ENCODE measurements around the gene TFPT. TPM values are rescaled to one million over a fixed set of nuclear protein-coding genes. Genes with fewer than 3 reads are reported as not detected.

TFPT gene
- total RNA-seq (2022; extraction: Qiagen RNA extraction), result 20.8 to 25.0 TPM (median 21.5 TPM) in 5 replicates

GRCh38 chr19:54115109-54116063, at the start of gene TFPT, which contains the start of gene PRPF31:
Gene TFPT, minus strand, starts transcription at chr19:54115657. Its CDS starts 388 bp downstream, at chr19:54115269.
Gene PRPF31, plus strand, starts transcription at chr19:54115754. Its CDS starts 2,525 bp downstream, at chr19:54118279.

DNA sequence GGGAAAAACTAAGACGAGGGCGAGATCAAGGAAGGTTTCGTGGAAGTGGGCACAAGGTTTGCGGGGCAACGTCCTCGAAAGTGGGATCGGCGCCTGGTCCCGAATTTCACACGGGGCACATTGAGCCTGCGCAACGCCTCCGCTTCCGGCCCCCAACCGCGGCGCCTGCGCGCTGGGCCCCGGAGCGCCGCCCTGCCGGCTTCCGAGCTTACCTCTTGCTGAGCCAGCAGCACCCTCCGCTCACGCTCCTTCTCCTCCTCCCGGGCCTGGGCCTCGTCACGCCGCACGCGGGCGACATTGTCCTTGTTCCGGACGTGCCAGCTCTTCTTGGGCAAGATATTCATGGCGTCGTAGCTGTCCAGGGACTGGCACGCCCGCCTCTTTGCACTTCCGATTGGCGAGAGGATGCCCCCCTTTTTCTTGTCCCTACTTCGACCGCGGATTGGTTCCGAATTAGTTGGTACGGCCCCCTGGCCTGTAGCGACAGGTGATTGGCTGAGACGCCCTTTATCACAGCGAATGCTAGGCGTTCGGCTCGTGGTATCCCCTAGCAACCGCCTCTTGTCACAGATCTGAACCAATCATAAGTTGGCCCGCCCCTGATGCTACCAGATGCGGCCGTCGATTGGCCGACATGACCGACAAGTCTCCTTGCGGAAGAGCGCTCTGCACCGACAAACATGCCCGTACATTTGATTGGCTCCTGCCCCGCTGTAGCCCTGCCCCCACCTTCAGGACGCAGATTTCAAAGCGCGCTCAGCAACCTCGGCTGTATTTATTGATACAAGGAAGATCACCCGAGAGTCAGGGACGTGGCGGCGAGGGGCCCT, 44.1 kb upstream of the TFPT start, which contains the start of gene LENG1:
TSS of gene LENG1 (minus strand) at position 370 of the 830 bp plus-strand sequence. CDS start at position 344, 26 bp downstream.

GRCh38 chr19:54137699-54138488, 22.4 kb upstream of the TFPT start, which contains the start of gene CNOT3:
Gene CNOT3, plus strand, starts transcription at chr19:54137762. Its CDS starts 5,217 bp downstream, at chr19:54142979.

GRCh38 chr19:54102421-54103169, 12.9 kb downstream of the TFPT start, which contains the start of gene NDUFA3:
Gene NDUFA3, plus strand, starts transcription at chr19:54102855. Its CDS starts 24 bp downstream, at chr19:54102879.

GRCh38 chr19:54100561-54100960, 14.9 kb downstream of the TFPT start, which contains the start of gene OSCAR:
Gene OSCAR, minus strand, starts transcription at chr19:54100803. Its CDS starts 11 bp downstream, at chr19:54100792.

DNA sequence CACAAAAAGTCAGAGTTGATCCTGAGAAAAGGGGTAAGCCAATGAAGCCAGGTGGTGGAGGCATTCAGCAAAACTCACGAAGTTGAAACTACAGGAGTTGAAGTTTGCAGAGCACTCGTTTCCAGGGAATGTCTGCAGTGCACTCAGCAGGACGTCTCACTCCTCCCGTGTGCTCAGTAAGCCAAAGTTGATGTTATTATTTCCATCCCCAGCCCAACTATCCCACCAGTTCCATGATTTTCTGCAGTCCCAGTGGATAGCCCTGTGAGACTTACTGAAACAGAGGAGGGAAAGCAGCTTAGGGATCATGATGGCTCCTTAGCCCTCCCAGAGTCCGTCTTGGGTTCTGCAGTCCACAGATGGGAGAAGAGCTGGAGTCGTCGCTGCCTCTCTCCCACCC, 34.4 kb downstream of the TFPT start, which contains the start of gene TARM1:
TSS of gene TARM1 (minus strand) at position 334 of the 400 bp plus-strand sequence. CDS start at position 309, 25 bp downstream.

DNA sequence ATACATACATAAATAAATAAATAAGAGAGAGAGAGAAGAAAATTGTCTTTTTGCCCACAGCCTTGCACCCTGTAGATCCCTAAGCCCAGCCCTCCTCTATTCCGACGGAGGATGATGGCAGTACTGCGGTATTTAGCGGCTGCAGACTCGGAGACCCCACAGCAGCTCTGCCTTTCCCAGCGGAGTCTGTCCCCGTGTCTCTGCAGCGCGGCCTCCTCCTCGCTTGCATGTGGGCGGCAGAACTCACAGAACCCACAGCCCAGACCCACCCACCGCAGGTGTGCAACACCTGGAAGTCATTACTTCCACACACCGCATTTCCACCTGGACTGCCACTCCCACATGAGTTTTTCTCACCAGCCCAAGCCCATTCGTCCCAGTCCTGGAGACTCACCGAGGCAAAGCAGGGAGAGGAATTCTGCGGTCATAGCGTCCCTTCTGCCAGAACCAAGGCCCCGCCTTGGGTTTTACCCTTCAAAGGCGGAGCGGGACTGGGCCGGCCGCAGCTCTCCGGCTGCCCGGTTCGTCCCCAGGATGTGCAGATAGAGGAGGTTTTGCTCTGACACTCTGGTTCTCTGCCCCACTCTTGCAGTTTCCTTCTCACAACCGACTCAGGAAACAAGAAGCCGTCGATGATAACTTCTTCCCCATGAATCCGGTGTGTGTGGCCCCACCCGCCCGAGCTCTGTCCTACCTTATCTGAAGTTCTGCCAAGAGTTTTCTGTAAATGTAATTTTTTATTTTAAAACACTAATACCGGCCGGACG, 51.9 kb downstream of the TFPT start, which contains the start of gene VSTM1:
TSS of gene VSTM1 (minus strand) at position 548 of the 767 bp plus-strand sequence. CDS start at position 428, 120 bp downstream.

Other genes with a start within 250 kb of the TFPT start
- gene MYADM, start 247.8 kb downstream of the TFPT start, total RNA-seq (2022; extraction: Qiagen RNA extraction), result 208 to 357 TPM (median 304 TPM) in 5 replicates
- gene PRKCG, start 233.5 kb downstream of the TFPT start, total RNA-seq (2022; extraction: Qiagen RNA extraction), result 4.2 to 6.7 TPM (median 5.9 TPM) in 5 replicates
- gene CACNG7, start 206.4 kb downstream of the TFPT start, total RNA-seq (2022; extraction: Qiagen RNA extraction), result 5.6 to 10.8 TPM (median 10.7 TPM) in 5 replicates
- 0.90 to 1.4 TPM (median 1.4 TPM) in 5 replicates for gene CACNG8, start 152.7 kb downstream of the TFPT start, total RNA-seq (2022; extraction: Qiagen RNA extraction)
- 8.5 to 13.8 TPM (median 13.2 TPM) in 5 replicates for gene CACNG6, start 124.0 kb downstream of the TFPT start, total RNA-seq (2022; extraction: Qiagen RNA extraction)
- gene VSTM1, start 51.8 kb downstream of the TFPT start, total RNA-seq (2022; extraction: Qiagen RNA extraction), result 0.36 to 0.93 TPM (median 0.50 TPM) in 5 replicates
- not detected in 5 replicates for gene TARM1, start 34.3 kb downstream of the TFPT start, total RNA-seq (2022; extraction: Qiagen RNA extraction)
- 0.30 to 0.57 TPM (median 0.36 TPM) in 5 replicates for gene OSCAR, start 14.9 kb downstream of the TFPT start, total RNA-seq (2022; extraction: Qiagen RNA extraction)
- 208 to 257 TPM (median 223 TPM) in 5 replicates for gene NDUFA3, start 12.8 kb downstream of the TFPT start, total RNA-seq (2022; extraction: Qiagen RNA extraction)
- 111 to 121 TPM (median 116 TPM) in 5 replicates for gene PRPF31, start 97 bp upstream of the TFPT start, total RNA-seq (2022; extraction: Qiagen RNA extraction)
- gene CNOT3, start 22.1 kb upstream of the TFPT start, total RNA-seq (2022; extraction: Qiagen RNA extraction), result 54.2 to 70.0 TPM (median 69.5 TPM) in 5 replicates
- gene LENG1, start 44.1 kb upstream of the TFPT start, total RNA-seq (2022; extraction: Qiagen RNA extraction), result 7.5 to 9.4 TPM (median 8.5 TPM) in 5 replicates
- gene TMC4, start 57.5 kb upstream of the TFPT start, total RNA-seq (2022; extraction: Qiagen RNA extraction), result 1.0 to 1.7 TPM (median 1.2 TPM) in 5 replicates
- gene MBOAT7, start 73.9 kb upstream of the TFPT start, total RNA-seq (2022; extraction: Qiagen RNA extraction), result 121 to 181 TPM (median 160 TPM) in 5 replicates
- gene TSEN34, start 75.7 kb upstream of the TFPT start, total RNA-seq (2022; extraction: Qiagen RNA extraction), result 77.8 to 137 TPM (median 131 TPM) in 5 replicates
- 2,162 to 2,522 TPM (median 2,268 TPM) in 5 replicates for gene RPS9, start 85.2 kb upstream of the TFPT start, total RNA-seq (2022; extraction: Qiagen RNA extraction)
- gene LILRB3, start 107.3 kb upstream of the TFPT start, total RNA-seq (2022; extraction: Qiagen RNA extraction), result 0.06 to 0.25 TPM (median 0.09 TPM) in 3 of 5 replicates, not detected in the others
- 0.06 TPM in 1 of 5 replicates, not detected in the others for gene LILRA6, start 127.1 kb upstream of the TFPT start, total RNA-seq (2022; extraction: Qiagen RNA extraction)
- gene LILRB5, start 141.6 kb upstream of the TFPT start, total RNA-seq (2022; extraction: Qiagen RNA extraction), result 0.03 to 0.06 TPM in 2 of 5 replicates, not detected in the others
- gene LILRB2, start 165.5 kb upstream of the TFPT start, total RNA-seq (2022; extraction: Qiagen RNA extraction), result 0.05 to 0.13 TPM (median 0.09 TPM) in 3 of 5 replicates, not detected in the others
- gene LILRA5, start 197.5 kb upstream of the TFPT start, total RNA-seq (2022; extraction: Qiagen RNA extraction), result not detected in 5 replicates
- gene LILRA4, start 223.5 kb upstream of the TFPT start, total RNA-seq (2022; extraction: Qiagen RNA extraction), result 0.13 TPM in 1 of 5 replicates, not detected in the others
- not detected in 5 replicates for gene LAIR1, start 249.3 kb upstream of the TFPT start, total RNA-seq (2022; extraction: Qiagen RNA extraction)

Measured in A549 treated with CORT108297 at 1 μM for 4 hours (cell line).